Osteocyte (in vitro differentiated cells): ENCODE measurements around the gene HTD2. TPM values are rescaled to one million over a fixed set of nuclear protein-coding genes. Genes with fewer than 3 reads are reported as not detected.

ENCODE experiments used
- DNase-seq: peaks from one replicate; pipeline ENCODE4 v3.0.0; 2021; ENCODE audit warnings: mixed read lengths; ENCODE audit not compliant: unreplicated experiment; ENCODE audit errors: extremely low spot score
- H3K27ac Mint-ChIP-seq: one replicate; pipeline ENCODE4 v1.8.0; 2021; ENCODE audit warnings: mild to moderate bottlenecking, mixed read lengths; ENCODE audit not compliant: unreplicated experiment
- H3K27me3 Mint-ChIP-seq: one replicate; pipeline ENCODE4 v1.8.0; 2021; ENCODE audit warnings: mixed read lengths; ENCODE audit not compliant: unreplicated experiment
- H3K36me3 Mint-ChIP-seq: one replicate; pipeline ENCODE4 v1.8.0; 2021; ENCODE audit warnings: mixed read lengths; ENCODE audit not compliant: unreplicated experiment
- H3K4me1 Mint-ChIP-seq: one replicate; pipeline ENCODE4 v1.8.0; 2021; ENCODE audit warnings: mixed read lengths; ENCODE audit not compliant: unreplicated experiment
- H3K4me3 Mint-ChIP-seq: one replicate; pipeline ENCODE4 v1.8.0; 2021; ENCODE audit warnings: mild to moderate bottlenecking, moderate library complexity, mixed read lengths; ENCODE audit not compliant: unreplicated experiment
- H3K9me3 Mint-ChIP-seq: one replicate; pipeline ENCODE4 v1.8.0; 2021; ENCODE audit warnings: mixed read lengths; ENCODE audit not compliant: unreplicated experiment
- total RNA-seq: library from RNA; stranded (reverse); gene quantifications from 2 replicates; pipeline ENCODE4 v1.2.1, GENCODE V29; 2021
- TF ChIP-seq, protein P1 (sequence below): fragments of 200-600 bp; sonication (generic); IDR thresholded peaks from 2 replicates; pipeline ENCODE4 v1.5.0; 2021; ENCODE audit warnings: antibody characterized with exemption, mild to moderate bottlenecking, moderate library complexity

The HTD2 gene
- total RNA-seq, 1 donor from 2014 or later = 3.2 TPM

GRCh38 chr3:58292866-58293265 is 13.5 kb upstream of the HTD2 start:
- Mint-ChIP-seq H3K36me3 (no peaks in the 10 kb centered on the region), H3K27me3 (no peaks in the 10 kb centered on the region), H3K9me3 (no peaks in the 10 kb centered on the region), H3K4me3 (no peak overlapping the region), H3K27ac (no peak overlapping the region), H3K4me1 (peaks cover 4% of the 10 kb centered on the region)
- DNase-seq = no peak
- TF ChIP-seq, protein P1, sequence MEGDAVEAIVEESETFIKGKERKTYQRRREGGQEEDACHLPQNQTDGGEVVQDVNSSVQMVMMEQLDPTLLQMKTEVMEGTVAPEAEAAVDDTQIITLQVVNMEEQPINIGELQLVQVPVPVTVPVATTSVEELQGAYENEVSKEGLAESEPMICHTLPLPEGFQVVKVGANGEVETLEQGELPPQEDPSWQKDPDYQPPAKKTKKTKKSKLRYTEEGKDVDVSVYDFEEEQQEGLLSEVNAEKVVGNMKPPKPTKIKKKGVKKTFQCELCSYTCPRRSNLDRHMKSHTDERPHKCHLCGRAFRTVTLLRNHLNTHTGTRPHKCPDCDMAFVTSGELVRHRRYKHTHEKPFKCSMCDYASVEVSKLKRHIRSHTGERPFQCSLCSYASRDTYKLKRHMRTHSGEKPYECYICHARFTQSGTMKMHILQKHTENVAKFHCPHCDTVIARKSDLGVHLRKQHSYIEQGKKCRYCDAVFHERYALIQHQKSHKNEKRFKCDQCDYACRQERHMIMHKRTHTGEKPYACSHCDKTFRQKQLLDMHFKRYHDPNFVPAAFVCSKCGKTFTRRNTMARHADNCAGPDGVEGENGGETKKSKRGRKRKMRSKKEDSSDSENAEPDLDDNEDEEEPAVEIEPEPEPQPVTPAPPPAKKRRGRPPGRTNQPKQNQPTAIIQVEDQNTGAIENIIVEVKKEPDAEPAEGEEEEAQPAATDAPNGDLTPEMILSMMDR = no peak

DNA sequence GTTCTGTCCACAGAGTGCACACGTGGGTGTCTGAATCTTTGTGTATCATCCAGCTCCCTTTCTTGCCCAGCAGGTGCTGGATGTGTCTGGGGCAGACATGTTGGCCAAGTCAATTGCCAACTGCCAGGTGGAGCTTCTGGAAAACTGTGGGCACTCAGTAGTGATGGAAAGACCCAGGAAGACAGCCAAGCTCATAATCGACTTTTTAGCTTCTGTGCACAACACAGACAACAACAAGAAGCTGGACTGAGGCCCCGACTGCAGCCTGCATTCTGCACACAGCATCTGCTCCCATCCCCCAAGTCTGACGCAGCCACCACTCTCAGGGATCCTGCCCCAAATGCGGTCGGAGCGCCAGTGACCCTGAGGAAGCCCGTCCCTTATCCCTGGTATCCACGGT is 12.8 kb upstream of the HTD2 start:
- TF ChIP-seq, protein P1 = no peak
- Mint-ChIP-seq H3K4me1 (peaks cover 4% of the 10 kb centered on the region), H3K36me3 (no peaks in the 10 kb centered on the region), H3K27me3 (no peaks in the 10 kb centered on the region), H3K4me3 (no peak overlapping the region), H3K27ac (no peak overlapping the region), H3K9me3 (no peaks in the 10 kb centered on the region)
- DNase-seq = no peak

DNA sequence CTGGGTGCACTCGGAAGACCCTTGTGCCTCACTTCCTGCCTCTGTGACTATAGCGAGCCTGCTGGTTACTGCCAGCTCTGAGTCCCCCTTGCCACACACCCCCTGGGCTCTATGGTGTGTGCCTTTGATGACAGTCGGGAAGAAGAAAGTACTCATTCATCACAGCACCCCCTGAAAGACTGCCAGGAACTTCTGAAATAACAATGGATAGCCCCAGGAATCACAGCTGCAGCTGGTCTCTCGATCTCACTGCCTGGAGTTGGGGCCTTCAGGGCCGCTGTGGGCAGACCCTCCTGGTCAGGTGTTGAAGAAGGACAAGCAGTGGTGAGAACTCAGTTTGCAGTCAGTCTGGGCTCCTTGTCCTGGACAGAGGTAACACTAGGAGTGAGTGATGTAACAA is 10.1 kb upstream of the HTD2 start:
- no peak for DNase-seq
- Mint-ChIP-seq H3K4me3 (no peak overlapping the region), H3K27me3 (peaks cover 10% of the 10 kb centered on the region), H3K27ac (no peak overlapping the region), H3K9me3 (no peaks in the 10 kb centered on the region), H3K4me1 (peaks cover 6% of the 10 kb centered on the region), H3K36me3 (no peaks in the 10 kb centered on the region)
- TF ChIP-seq, protein P1 = no peak

- H3K27me3 Mint-ChIP-seq = peaks cover 16% of the 10 kb centered on the region
- no peaks in the 10 kb centered on the region for H3K36me3 Mint-ChIP-seq
- H3K4me1 Mint-ChIP-seq = peaks cover 6% of the 10 kb centered on the region
- DNase-seq = no peak
- no peaks in the 10 kb centered on the region for H3K9me3 Mint-ChIP-seq
- H3K4me3 Mint-ChIP-seq = no peak overlapping the region
- TF ChIP-seq, protein P1 = no peak
- H3K27ac Mint-ChIP-seq = no peak overlapping the region
Observed at GRCh38 chr3:58296843-58297242, 9.5 kb upstream of the HTD2 start.

GRCh38 chr3:58298190-58298589 is 8.1 kb upstream of the HTD2 start:
- Mint-ChIP-seq H3K36me3 (no peaks in the 10 kb centered on the region), H3K27ac (no peak overlapping the region), H3K4me3 (no peak overlapping the region), H3K9me3 (no peaks in the 10 kb centered on the region), H3K4me1 (peaks cover 6% of the 10 kb centered on the region), H3K27me3 (peaks cover 26% of the 10 kb centered on the region)
- no peak for DNase-seq
- TF ChIP-seq, protein P1 = no peak
